ENCODE results near the gene HELZ2.

Gene HELZ2

DNA sequence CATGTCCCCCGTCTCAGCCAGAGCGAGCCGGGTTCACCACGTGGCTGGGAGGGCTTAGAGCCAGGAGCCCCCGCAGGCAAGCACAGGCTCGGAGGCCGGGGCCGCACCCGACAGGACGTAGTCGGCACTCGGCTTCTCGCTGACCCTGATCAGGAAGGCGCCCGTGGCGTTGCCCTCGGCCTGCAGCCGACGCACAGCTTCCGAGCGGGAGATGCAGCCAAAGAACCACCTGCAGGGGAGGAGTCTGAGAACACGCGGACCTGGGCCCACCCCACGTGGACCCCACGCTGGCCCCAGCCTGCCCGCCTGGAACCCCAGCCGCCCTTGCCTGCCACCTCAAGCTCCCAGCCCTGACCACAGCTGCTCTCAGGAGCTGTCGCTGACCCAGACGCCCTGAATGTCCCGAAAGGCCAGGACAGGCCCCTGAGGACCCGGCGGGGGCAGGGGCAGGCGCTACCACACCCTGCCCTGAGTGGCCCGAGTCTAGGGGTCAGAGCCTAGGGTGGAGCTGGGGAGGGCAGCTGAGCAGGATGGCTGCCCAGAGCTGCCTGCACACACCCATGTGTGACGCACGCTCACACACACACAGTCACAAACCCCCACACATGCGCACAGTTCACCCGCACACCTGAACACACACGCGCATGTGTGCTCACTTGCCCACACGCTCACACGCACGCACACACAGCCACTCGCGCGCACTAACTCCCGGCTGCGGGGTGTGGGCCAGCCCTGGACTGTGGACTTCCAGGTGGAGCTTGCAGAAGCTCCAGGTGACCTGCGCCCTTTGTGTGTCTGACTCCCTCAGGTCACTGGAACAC lies 39.0 kb downstream of the HELZ2 start:
- Histone ChIP-seq H4K20me1 (ENCODE audit: insufficient read depth, low read length, poor library complexity, severe bottlenecking) (no peaks in the 10 kb centered on the region), H3K79me2 (ENCODE audit: insufficient read depth, low read length) (no peaks in the 10 kb centered on the region), H3K36me3 (ENCODE audit: insufficient read depth, low read length) (no peaks in the 10 kb centered on the region), H3K4me2 (ENCODE audit: low read depth, low read length, poor library complexity, severe bottlenecking) (no peak overlapping the region), H3K9ac (ENCODE audit: low read depth, low read length, poor library complexity, severe bottlenecking) (no peak overlapping the region), H3K27me3 (ENCODE audit: insufficient read depth, low read length, poor library complexity, severe bottlenecking) (no peaks in the 10 kb centered on the region), H3K4me3 (ENCODE audit: low read length, poor library complexity, severe bottlenecking) (no peak overlapping the region), H3K9me2 (replicated peaks; ENCODE audit: low read depth, low read length) (no peaks in the 10 kb centered on the region), H3F3A (ENCODE audit: low read depth) (no peaks in the 10 kb centered on the region), H3K4me1 (ENCODE audit: insufficient read depth, low read length, poor library complexity, severe bottlenecking) (peaks cover 12% of the 10 kb centered on the region), H2AFZ (ENCODE audit: low read length) (no peak overlapping the region), H3K9me3 (ENCODE audit: insufficient read depth, low read depth, low read length) (no peaks in the 10 kb centered on the region)
- no peak for TF ChIP-seq EZH2phosphoT487 (IDR thresholded peaks at IDR 0.05; ENCODE audit: borderline replicate concordance)
- TF ChIP-seq, protein P1, sequence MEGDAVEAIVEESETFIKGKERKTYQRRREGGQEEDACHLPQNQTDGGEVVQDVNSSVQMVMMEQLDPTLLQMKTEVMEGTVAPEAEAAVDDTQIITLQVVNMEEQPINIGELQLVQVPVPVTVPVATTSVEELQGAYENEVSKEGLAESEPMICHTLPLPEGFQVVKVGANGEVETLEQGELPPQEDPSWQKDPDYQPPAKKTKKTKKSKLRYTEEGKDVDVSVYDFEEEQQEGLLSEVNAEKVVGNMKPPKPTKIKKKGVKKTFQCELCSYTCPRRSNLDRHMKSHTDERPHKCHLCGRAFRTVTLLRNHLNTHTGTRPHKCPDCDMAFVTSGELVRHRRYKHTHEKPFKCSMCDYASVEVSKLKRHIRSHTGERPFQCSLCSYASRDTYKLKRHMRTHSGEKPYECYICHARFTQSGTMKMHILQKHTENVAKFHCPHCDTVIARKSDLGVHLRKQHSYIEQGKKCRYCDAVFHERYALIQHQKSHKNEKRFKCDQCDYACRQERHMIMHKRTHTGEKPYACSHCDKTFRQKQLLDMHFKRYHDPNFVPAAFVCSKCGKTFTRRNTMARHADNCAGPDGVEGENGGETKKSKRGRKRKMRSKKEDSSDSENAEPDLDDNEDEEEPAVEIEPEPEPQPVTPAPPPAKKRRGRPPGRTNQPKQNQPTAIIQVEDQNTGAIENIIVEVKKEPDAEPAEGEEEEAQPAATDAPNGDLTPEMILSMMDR (conservative IDR thresholded peaks at IDR 0.05; ENCODE audit: low read length) = no peak

DNA sequence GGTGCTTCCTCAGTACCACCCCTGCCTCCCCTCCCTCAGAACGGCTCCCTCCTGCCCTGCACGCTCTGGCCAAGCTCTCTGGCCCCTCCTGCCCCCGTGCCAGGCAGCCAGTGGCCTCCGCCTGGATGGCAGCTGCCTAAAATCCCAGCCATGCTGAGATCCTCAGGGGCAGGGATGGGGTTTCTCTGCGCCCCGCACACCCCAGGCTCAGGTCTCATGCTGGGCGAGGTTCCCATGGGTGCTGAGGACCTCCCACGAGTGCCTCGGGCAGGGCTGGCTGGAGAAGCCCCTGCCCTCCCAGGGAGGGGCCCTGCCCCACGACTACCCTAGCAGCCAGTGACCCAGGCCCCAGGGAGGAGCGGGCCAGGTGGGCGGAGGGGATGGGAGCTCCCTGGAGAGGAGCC lies 39.6 kb downstream of the HELZ2 start:
- H3K9me3 ChIP-seq (ENCODE audit: insufficient read depth, low read depth, low read length) = no peaks in the 10 kb centered on the region
- no peaks in the 10 kb centered on the region for H3F3A ChIP-seq (ENCODE audit: low read depth)
- H3K4me2 ChIP-seq (ENCODE audit: low read depth, low read length, poor library complexity, severe bottlenecking) = no peak overlapping the region
- no peaks in the 10 kb centered on the region for H3K27me3 ChIP-seq (ENCODE audit: insufficient read depth, low read length, poor library complexity, severe bottlenecking)
- no peaks in the 10 kb centered on the region for H3K79me2 ChIP-seq (ENCODE audit: insufficient read depth, low read length)
- H3K4me3 ChIP-seq (ENCODE audit: low read length, poor library complexity, severe bottlenecking) = no peak overlapping the region
- H2AFZ ChIP-seq (ENCODE audit: low read length) = no peak overlapping the region
- peaks cover 12% of the 10 kb centered on the region for H3K4me1 ChIP-seq (ENCODE audit: insufficient read depth, low read length, poor library complexity, severe bottlenecking)
- H3K9me2 ChIP-seq (replicated peaks; ENCODE audit: low read depth, low read length) = no peaks in the 10 kb centered on the region
- H4K20me1 ChIP-seq (ENCODE audit: insufficient read depth, low read length, poor library complexity, severe bottlenecking) = no peaks in the 10 kb centered on the region
- no peak overlapping the region for H3K9ac ChIP-seq (ENCODE audit: low read depth, low read length, poor library complexity, severe bottlenecking)
- TF ChIP-seq, protein P1 (conservative IDR thresholded peaks at IDR 0.05; ENCODE audit: low read length) = no peak
- TF ChIP-seq EZH2phosphoT487 (IDR thresholded peaks at IDR 0.05; ENCODE audit: borderline replicate concordance) = no peak
- no peaks in the 10 kb centered on the region for H3K36me3 ChIP-seq (ENCODE audit: insufficient read depth, low read length)

DNA sequence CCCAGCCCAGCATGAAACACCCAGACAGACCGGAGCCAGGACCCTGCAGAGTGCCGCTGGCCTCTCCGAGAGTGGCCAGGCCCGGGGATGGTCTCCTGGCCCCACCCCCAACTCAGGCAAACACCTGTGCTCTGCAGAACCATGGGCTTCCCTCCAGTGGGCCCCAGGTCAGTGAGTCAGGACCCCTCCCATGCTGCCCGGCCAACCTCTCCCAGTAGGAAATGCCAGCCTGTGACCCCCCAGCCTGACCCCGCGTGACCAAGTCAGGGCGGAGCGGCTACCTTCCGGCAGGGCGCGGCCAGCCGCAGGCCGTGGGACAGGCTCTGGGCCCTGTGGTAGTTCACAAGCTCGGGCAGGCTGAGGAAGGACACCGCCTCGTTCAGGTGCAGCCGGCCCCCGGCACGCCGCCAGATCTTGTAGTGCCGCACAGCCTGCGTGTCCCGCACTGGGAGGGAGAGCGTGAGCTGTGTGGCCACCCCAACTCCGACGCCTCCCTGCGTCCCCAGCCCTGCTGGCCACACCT lies 40.1 kb downstream of the HELZ2 start:
- no peaks in the 10 kb centered on the region for H3K79me2 ChIP-seq (ENCODE audit: insufficient read depth, low read length)
- H3K9me3 ChIP-seq (ENCODE audit: insufficient read depth, low read depth, low read length) = no peaks in the 10 kb centered on the region
- H3K4me1 ChIP-seq (ENCODE audit: insufficient read depth, low read length, poor library complexity, severe bottlenecking) = peaks cover 12% of the 10 kb centered on the region
- no peak overlapping the region for H3K4me2 ChIP-seq (ENCODE audit: low read depth, low read length, poor library complexity, severe bottlenecking)
- H2AFZ ChIP-seq (ENCODE audit: low read length) = no peak overlapping the region
- TF ChIP-seq EZH2phosphoT487 (IDR thresholded peaks at IDR 0.05; ENCODE audit: borderline replicate concordance) = no peak
- TF ChIP-seq, protein P1 (conservative IDR thresholded peaks at IDR 0.05; ENCODE audit: low read length) = no peak
- H4K20me1 ChIP-seq (ENCODE audit: insufficient read depth, low read length, poor library complexity, severe bottlenecking) = no peaks in the 10 kb centered on the region
- H3K36me3 ChIP-seq (ENCODE audit: insufficient read depth, low read length) = no peaks in the 10 kb centered on the region
- no peak overlapping the region for H3K4me3 ChIP-seq (ENCODE audit: low read length, poor library complexity, severe bottlenecking)
- no peaks in the 10 kb centered on the region for H3F3A ChIP-seq (ENCODE audit: low read depth)
- H3K9me2 ChIP-seq (replicated peaks; ENCODE audit: low read depth, low read length) = no peaks in the 10 kb centered on the region
- H3K9ac ChIP-seq (ENCODE audit: low read depth, low read length, poor library complexity, severe bottlenecking) = no peak overlapping the region
- H3K27me3 ChIP-seq (ENCODE audit: insufficient read depth, low read length, poor library complexity, severe bottlenecking) = no peaks in the 10 kb centered on the region

Measured in Loucy (cell line).